HAP-1 (cell line): ENCODE results near the gene OR51A7.
"Not testable (repeated sequence)": the region's sequence is repeated elsewhere in the genome, so short reads cannot be mapped to it uniquely, and the experiment has no call there.

Source experiments
- DNase-seq, 2 experiments: peaks; one replicate each; pipeline ENCODE4 v3.0.0-alpha.2; 2016 to 2020; ENCODE audit warnings: low spot score in 2 of 2
- H3K27me3 ChIP-seq: fragments of 250-450 bp; sonication (Bioruptor Pico); 2 replicates; pipeline ENCODE4 v1.5.1; 2020; ENCODE audit warnings: low read depth, mild to moderate bottlenecking, moderate library complexity
- H3K36me3 ChIP-seq: fragments of 250-450 bp; sonication (Bioruptor Pico); replicated peaks from 2 replicates; pipeline ENCODE4 v1.5.1; 2020; ENCODE audit warnings: mild to moderate bottlenecking
- H3K4me1 ChIP-seq: fragments of 250-450 bp; sonication (Bioruptor Pico); 2 replicates; pipeline ENCODE4 v1.5.1; 2020; ENCODE audit warnings: mild to moderate bottlenecking
- H3K4me3 ChIP-seq: fragments of 250-450 bp; sonication (Bioruptor Pico); 2 replicates; pipeline ENCODE4 v1.5.1; 2020; ENCODE audit warnings: mild to moderate bottlenecking, moderate library complexity
- H3K9me3 ChIP-seq: fragments of 250-450 bp; sonication (Bioruptor Pico); 2 replicates; pipeline ENCODE4 v1.5.1; 2020; ENCODE audit warnings: mild to moderate bottlenecking, moderate library complexity
- in situ Hi-C: fragments of 300-500 bp; cut with MboI; formaldehyde crosslinking; loops from 3 replicates; pipeline ENCODE4 v1.14.3; 2020; ENCODE audit warnings: low sequenced_read_pairs, inconsistent platforms, mixed read lengths

OR51A7 gene

GRCh38 chr11:4903484-4903883, at the start of gene OR51A7:
OR51A7 (plus strand) TSS chr11:4903783; CDS start chr11:4907370, 3,587 bp downstream.
- in situ Hi-C loops = no loop called here
- H3K4me3 ChIP-seq = no peak within 1 kb of the TSS
- H3K36me3 ChIP-seq = no peaks in the 10 kb centered on the region

GRCh38 chr11:4854286-4854685, 49.3 kb upstream of the OR51A7 start:
- H3K27me3 ChIP-seq, DNase-seq, in situ Hi-C loops, H3K36me3 ChIP-seq, H3K4me1 ChIP-seq, H3K4me3 ChIP-seq, H3K9me3 ChIP-seq: not testable (repeated sequence)

More at GRCh38 chr11:4903484-4903883, at the start of gene OR51A7:
- Histone ChIP-seq H3K27me3 (no peaks in the 10 kb centered on the region), H3K4me1 (no peaks in the 10 kb centered on the region), H3K9me3 (no peaks in the 10 kb centered on the region)
- no peak for DNase-seq

- H3K36me3 ChIP-seq = no peaks in the 10 kb centered on the region
- in situ Hi-C loops = no loop called here
- H3K9me3 ChIP-seq = no peaks in the 10 kb centered on the region
- DNase-seq = no peak
- no peaks in the 10 kb centered on the region for H3K27me3 ChIP-seq
- H3K4me3 ChIP-seq = no peak overlapping the region
- H3K4me1 ChIP-seq = no peaks in the 10 kb centered on the region
Observed at GRCh38 chr11:4862447-4863236, 40.9 kb upstream of the OR51A7 start.

- DNase-seq = no peak
- Histone ChIP-seq H3K27me3 (no peaks in the 10 kb centered on the region), H3K9me3 (no peaks in the 10 kb centered on the region), H3K4me1 (no peaks in the 10 kb centered on the region), H3K4me3 (no peak overlapping the region), H3K36me3 (no peaks in the 10 kb centered on the region)
- in situ Hi-C loops = no loop called here
Observed at GRCh38 chr11:4863876-4864275, 39.7 kb upstream of the OR51A7 start.

GRCh38 chr11:4865855-4866254, 37.7 kb upstream of the OR51A7 start:
- Histone ChIP-seq H3K4me1 (no peaks in the 10 kb centered on the region), H3K9me3 (no peaks in the 10 kb centered on the region), H3K4me3 (no peak overlapping the region), H3K36me3 (no peaks in the 10 kb centered on the region), H3K27me3 (no peaks in the 10 kb centered on the region)
- in situ Hi-C loops = no loop called here
- no peak for DNase-seq

GRCh38 chr11:4881188-4881587, 22.4 kb upstream of the OR51A7 start:
- in situ Hi-C loops = no loop called here
- no peak overlapping the region for H3K4me3 ChIP-seq
- no peak for DNase-seq
- no peaks in the 10 kb centered on the region for H3K36me3 ChIP-seq
- no peaks in the 10 kb centered on the region for H3K27me3 ChIP-seq
- no peaks in the 10 kb centered on the region for H3K9me3 ChIP-seq
- H3K4me1 ChIP-seq = no peaks in the 10 kb centered on the region

GRCh38 chr11:4881860-4882500, 21.6 kb upstream of the OR51A7 start, which contains the start of gene OR51T1:
OR51T1 (plus strand) TSS chr11:4881900; CDS start chr11:4881900, 0 bp downstream.
- no peak for DNase-seq
- Histone ChIP-seq H3K27me3 (no peaks in the 10 kb centered on the region), H3K4me1 (no peaks in the 10 kb centered on the region), H3K36me3 (no peaks in the 10 kb centered on the region), H3K9me3 (no peaks in the 10 kb centered on the region), H3K4me3 (no peak within 1 kb of the TSS)
- in situ Hi-C loops = no loop called here

- no peaks in the 10 kb centered on the region for H3K4me1 ChIP-seq
- no peak for DNase-seq
- no peaks in the 10 kb centered on the region for H3K27me3 ChIP-seq
- in situ Hi-C loops = no loop called here
- no peaks in the 10 kb centered on the region for H3K36me3 ChIP-seq
- H3K9me3 ChIP-seq = no peaks in the 10 kb centered on the region
- H3K4me3 ChIP-seq = no peak overlapping the region
Observed at GRCh38 chr11:4882543-4882942, 21.0 kb upstream of the OR51A7 start.

GRCh38 chr11:4884361-4884760, 19.2 kb upstream of the OR51A7 start:
- in situ Hi-C loops = no loop called here
- DNase-seq = no peak
- Histone ChIP-seq H3K4me3 (no peak overlapping the region), H3K9me3 (no peaks in the 10 kb centered on the region), H3K36me3 (no peaks in the 10 kb centered on the region), H3K4me1 (no peaks in the 10 kb centered on the region), H3K27me3 (no peaks in the 10 kb centered on the region)

GRCh38 chr11:4886186-4886585, 17.4 kb upstream of the OR51A7 start:
- no peak for DNase-seq
- no peaks in the 10 kb centered on the region for H3K4me1 ChIP-seq

GRCh38 chr11:4887591-4887990, 16.0 kb upstream of the OR51A7 start:
- Histone ChIP-seq H3K4me1 (no peaks in the 10 kb centered on the region), H3K9me3 (no peaks in the 10 kb centered on the region), H3K4me3 (no peak overlapping the region), H3K36me3 (no peaks in the 10 kb centered on the region), H3K27me3 (no peaks in the 10 kb centered on the region)
- DNase-seq = no peak
- in situ Hi-C loops = no loop called here

More at GRCh38 chr11:4886186-4886585, 17.4 kb upstream of the OR51A7 start:
- no peak overlapping the region for H3K4me3 ChIP-seq
- H3K36me3 ChIP-seq = no peaks in the 10 kb centered on the region
- H3K27me3 ChIP-seq = no peaks in the 10 kb centered on the region
- no peaks in the 10 kb centered on the region for H3K9me3 ChIP-seq
- in situ Hi-C loops = no loop called here

- Histone ChIP-seq H3K36me3 (no peaks in the 10 kb centered on the region), H3K27me3 (no peaks in the 10 kb centered on the region), H3K4me1 (no peaks in the 10 kb centered on the region), H3K4me3 (no peak overlapping the region), H3K9me3 (no peaks in the 10 kb centered on the region)
- DNase-seq = no peak
- in situ Hi-C loops = no loop called here
Observed at GRCh38 chr11:4890279-4890678, 13.3 kb upstream of the OR51A7 start.

- in situ Hi-C loops = no loop called here
- Histone ChIP-seq H3K4me1 (no peaks in the 10 kb centered on the region), H3K27me3 (no peaks in the 10 kb centered on the region), H3K9me3 (no peaks in the 10 kb centered on the region), H3K36me3 (no peaks in the 10 kb centered on the region), H3K4me3 (no peak overlapping the region)
- DNase-seq = no peak
Observed at GRCh38 chr11:4891996-4892640, 11.5 kb upstream of the OR51A7 start.

GRCh38 chr11:4916581-4916980, 13.0 kb downstream of the OR51A7 start:
- H3K9me3 ChIP-seq = no peaks in the 10 kb centered on the region
- H3K36me3 ChIP-seq = no peaks in the 10 kb centered on the region
- DNase-seq = no peak
- in situ Hi-C loops = no loop called here
- no peaks in the 10 kb centered on the region for H3K27me3 ChIP-seq
- no peak overlapping the region for H3K4me3 ChIP-seq
- no peaks in the 10 kb centered on the region for H3K4me1 ChIP-seq
